CD8-positive, alpha-beta memory T cell (primary cell): ENCODE measurements around the gene GASK1A. TPM values are rescaled to one million over a fixed set of nuclear protein-coding genes. Genes with fewer than 3 reads are reported as not detected.

Source experiments
- CTCF ChIA-PET: fragments of 350-600 bp; sonication (Branson Sonifier 250); formaldehyde crosslinking; loops from one replicate; lab custom pipeline; 2021; ENCODE audit warnings: antibody characterized with exemption; lab: Charles Lee
- POLR2A ChIA-PET: fragments of 350-600 bp; sonication (Branson Sonifier 250); formaldehyde crosslinking; loops from one replicate; lab custom pipeline; 2021; ENCODE audit warnings: antibody characterized with exemption; lab: Charles Lee
- DNase-seq, 5 donors: peaks; one replicate each; pipeline versions ENCODE4 v3.0.0 to v3.0.0-alpha.2; 2020 to 2022; ENCODE audit warnings: mixed read lengths in 1 of 5
- H3K27ac ChIP-seq: one replicate; pipeline ENCODE4 v1.7.0; 2013; ENCODE audit warnings: low read depth, mild to moderate bottlenecking, low read length, moderate library complexity
- H3K27me3 ChIP-seq: 2 replicates; pipeline ENCODE4 v1.7.0; 2013; ENCODE audit warnings: low read length, mild to moderate bottlenecking; ENCODE audit not compliant: insufficient read depth, poor library complexity, severe bottlenecking
- H3K36me3 ChIP-seq: 2 replicates; pipeline ENCODE4 v1.7.0; 2013; ENCODE audit warnings: mild to moderate bottlenecking, low read length, moderate library complexity; ENCODE audit not compliant: insufficient read depth
- H3K4me1 ChIP-seq: 2 replicates; pipeline ENCODE4 v1.7.0; 2013; ENCODE audit warnings: mild to moderate bottlenecking, low read length, moderate library complexity; ENCODE audit not compliant: insufficient read depth
- H3K4me3 ChIP-seq: 2 replicates; pipeline ENCODE4 v1.7.0; 2013; ENCODE audit warnings: mild to moderate bottlenecking, low read length
- H3K9me3 ChIP-seq: 2 replicates; pipeline ENCODE4 v1.7.0; 2013; ENCODE audit warnings: mild to moderate bottlenecking, low read length
- H3K27ac Mint-ChIP-seq, 8 donors: one replicate each; pipeline ENCODE4 v1.8.0; 2020 to 2021; ENCODE audit warnings: mixed read lengths in 8 of 8, mild to moderate bottlenecking in 6 of 8, inconsistent platforms in 3 of 8, moderate library complexity in 3 of 8
- H3K27me3 Mint-ChIP-seq, 2 donors: one replicate each; pipeline ENCODE4 v1.8.0; 2020 to 2021; ENCODE audit warnings: mixed read lengths in 2 of 2, mild to moderate bottlenecking in 1 of 2, moderate library complexity in 1 of 2
- H3K36me3 Mint-ChIP-seq, 3 donors: one replicate each; pipeline ENCODE4 v1.8.0; 2020 to 2021; ENCODE audit warnings: mixed read lengths in 3 of 3, inconsistent platforms in 1 of 3, mild to moderate bottlenecking in 1 of 3
- H3K4me1 Mint-ChIP-seq, 3 donors: one replicate each; pipeline ENCODE4 v1.8.0; 2020 to 2021; ENCODE audit warnings: mixed read lengths in 3 of 3, inconsistent platforms in 1 of 3, mild to moderate bottlenecking in 1 of 3
- H3K4me3 Mint-ChIP-seq, 7 donors: one replicate each; pipeline ENCODE4 v1.8.0; 2020 to 2021; ENCODE audit warnings: mixed read lengths in 7 of 7, mild to moderate bottlenecking in 6 of 7, moderate library complexity in 4 of 7, inconsistent platforms in 2 of 7
- H3K9me3 Mint-ChIP-seq, 5 donors: one replicate each; pipeline ENCODE4 v1.8.0; 2020 to 2022; ENCODE audit warnings: mixed read lengths in 5 of 5, mild to moderate bottlenecking in 3 of 5, moderate library complexity in 2 of 5, inconsistent platforms in 1 of 5
- polyA plus RNA-seq: library from polyadenylated mRNA; unstranded; fragments of 300-500 nt; fragmentation: Illumina TruSeq; gene quantifications from one replicate; pipeline ENCODE4 v1.2.3, GENCODE V29; 2021
- total RNA-seq, 2 experiments: library from RNA; stranded (reverse); gene quantifications; one replicate each; pipeline ENCODE4 v1.2.3, GENCODE V29; 2021

The GASK1A gene
- total and polyA plus RNA-seq, 3 experiments from 2014 or later: not detected

GRCh38 chr3:43019826-43020225 is 40.7 kb downstream of the GASK1A start:
- H3K4me3 ChIP-seq: no peak overlapping the region
- no peak overlapping the region for H3K27ac ChIP-seq
- peak overlapping the region in 1 of 7 donors; percentile 12 for H3K4me3 Mint-ChIP-seq
- H3K27me3 Mint-ChIP-seq: peaks cover 0 to 2% of the 10 kb centered on the region in 2 donors
- peak overlapping the region in 2 of 8 donors; percentile 15 to 76 for H3K27ac Mint-ChIP-seq
- POLR2A ChIA-PET: no interaction called here
- peaks cover 53 to 60% (median 54%) of the 10 kb centered on the region in 3 donors for H3K4me1 Mint-ChIP-seq
- CTCF ChIA-PET: no interaction called here
- no peaks in the 10 kb centered on the region for H3K36me3 ChIP-seq
- H3K36me3 Mint-ChIP-seq: peaks cover 0 to 2% (median 0%) of the 10 kb centered on the region in 3 donors
- peaks cover 82% of the 10 kb centered on the region for H3K4me1 ChIP-seq
- H3K9me3 ChIP-seq: peaks cover 30% of the 10 kb centered on the region
- no peak for DNase-seq
- H3K9me3 Mint-ChIP-seq: peaks cover 0 to 3% (median 2%) of the 10 kb centered on the region in 5 donors
- H3K27me3 ChIP-seq: no peaks in the 10 kb centered on the region

- ChIA-PET CTCF (no interaction called here), POLR2A (no interaction called here)
- Mint-ChIP-seq H3K4me3 (peak overlapping the region; percentile 20 to 75 (median 63)), H3K27ac (peak overlapping the region in 7 of 8 donors; percentile 2 to 84 (median 34)), H3K4me1 (peaks cover 63 to 74% (median 67%) of the 10 kb centered on the region in 3 donors), H3K9me3 (peaks cover 0 to 3% (median 2%) of the 10 kb centered on the region in 5 donors), H3K36me3 (peaks cover 0 to 2% (median 0%) of the 10 kb centered on the region in 3 donors), H3K27me3 (peaks cover 0 to 2% of the 10 kb centered on the region in 2 donors)
- Histone ChIP-seq H3K27ac (no peak overlapping the region), H3K9me3 (peaks cover 16% of the 10 kb centered on the region), H3K4me3 (peak overlapping the region; percentile 4), H3K4me1 (peaks cover 82% of the 10 kb centered on the region), H3K36me3 (no peaks in the 10 kb centered on the region), H3K27me3 (no peaks in the 10 kb centered on the region)
- no peak for DNase-seq
These were observed 42.1 kb downstream of the GASK1A start for GRCh38 chr3:43021186-43021585.

GRCh38 chr3:43022121-43022520 is 43.0 kb downstream of the GASK1A start:
- Histone ChIP-seq H3K27me3 (no peaks in the 10 kb centered on the region), H3K36me3 (no peaks in the 10 kb centered on the region), H3K4me3 (no peak overlapping the region), H3K4me1 (peaks cover 77% of the 10 kb centered on the region), H3K27ac (no peak overlapping the region), H3K9me3 (peaks cover 7% of the 10 kb centered on the region)
- H3K27me3 Mint-ChIP-seq: peaks cover 0 to 3% of the 10 kb centered on the region in 2 donors
- peaks cover 0 to 3% (median 2%) of the 10 kb centered on the region in 5 donors for H3K9me3 Mint-ChIP-seq
- DNase-seq: no peak
- peaks cover 0 to 2% (median 0%) of the 10 kb centered on the region in 3 donors for H3K36me3 Mint-ChIP-seq
- POLR2A ChIA-PET: no interaction called here
- H3K4me1 Mint-ChIP-seq: peaks cover 66 to 77% (median 72%) of the 10 kb centered on the region in 3 donors
- CTCF ChIA-PET: no interaction called here
- peak overlapping the region in 3 of 8 donors; percentile 23 to 76 (median 54) for H3K27ac Mint-ChIP-seq
- peak overlapping the region in 1 of 7 donors; percentile 8 for H3K4me3 Mint-ChIP-seq

GRCh38 chr3:43023066-43023465 is 44.0 kb downstream of the GASK1A start:
- peaks cover 0 to 3% of the 10 kb centered on the region in 2 donors for H3K27me3 Mint-ChIP-seq
- POLR2A ChIA-PET: no interaction called here
- peaks cover 66 to 77% (median 72%) of the 10 kb centered on the region in 3 donors for H3K4me1 Mint-ChIP-seq
- CTCF ChIA-PET: interaction anchor here (0.9 kb wide), 1 partner anchor 479 kb away, joined by 3 read pairs; no protein-coding TSS in a partner anchor
- H3K27me3 ChIP-seq: no peaks in the 10 kb centered on the region
- H3K9me3 Mint-ChIP-seq: peaks cover 0 to 3% (median 2%) of the 10 kb centered on the region in 5 donors
- peak overlapping the region in 5 of 7 donors; percentile 28 to 81 (median 73) for H3K4me3 Mint-ChIP-seq
- no peaks in the 10 kb centered on the region for H3K9me3 ChIP-seq
- H3K27ac ChIP-seq: no peak overlapping the region
- H3K36me3 Mint-ChIP-seq: peaks cover 0 to 2% (median 0%) of the 10 kb centered on the region in 3 donors
- peak overlapping the region; percentile 5 for H3K4me3 ChIP-seq
- DNase-seq: no peak
- no peaks in the 10 kb centered on the region for H3K36me3 ChIP-seq
- H3K4me1 ChIP-seq: peaks cover 77% of the 10 kb centered on the region
- H3K27ac Mint-ChIP-seq: peak overlapping the region in 7 of 8 donors; percentile 43 to 94 (median 87)

- peaks cover 63 to 76% (median 72%) of the 10 kb centered on the region in 3 donors for H3K4me1 Mint-ChIP-seq
- peaks cover 0 to 3% (median 2%) of the 10 kb centered on the region in 5 donors for H3K9me3 Mint-ChIP-seq
- peak overlapping the region; percentile 9 for H3K4me3 ChIP-seq
- no peak for DNase-seq
- POLR2A ChIA-PET: no interaction called here
- peaks cover 0 to 3% of the 10 kb centered on the region in 2 donors for H3K27me3 Mint-ChIP-seq
- peaks cover 74% of the 10 kb centered on the region for H3K4me1 ChIP-seq
- peak overlapping the region; percentile 46 to 86 (median 73) for H3K4me3 Mint-ChIP-seq
- H3K36me3 Mint-ChIP-seq: peaks cover 0 to 2% (median 0%) of the 10 kb centered on the region in 3 donors
- no peaks in the 10 kb centered on the region for H3K27me3 ChIP-seq
- H3K36me3 ChIP-seq: no peaks in the 10 kb centered on the region
- no peak overlapping the region for H3K27ac ChIP-seq
- CTCF ChIA-PET: interaction anchor here (0.9 kb wide), 1 partner anchor 478 kb away, joined by 3 read pairs; no protein-coding TSS in a partner anchor
- peak overlapping the region; percentile 76 to 95 (median 88) for H3K27ac Mint-ChIP-seq
- no peaks in the 10 kb centered on the region for H3K9me3 ChIP-seq
These were observed 44.6 kb downstream of the GASK1A start for GRCh38 chr3:43023746-43024145.

GRCh38 chr3:43024181-43024885 is 45.2 kb downstream of the GASK1A start:
- CTCF ChIA-PET: interaction anchor here (1.0 kb wide), 1 partner anchor 8 kb away, joined by 3 read pairs; no protein-coding TSS in a partner anchor
- peaks cover 61 to 72% (median 72%) of the 10 kb centered on the region in 3 donors for H3K4me1 Mint-ChIP-seq
- peak in 4 of 5 donors; percentile 18 to 76 (median 68) for DNase-seq
- peak overlapping the region; percentile 46 to 86 (median 73) for H3K4me3 Mint-ChIP-seq
- no peak overlapping the region for H3K27ac ChIP-seq
- peaks cover 0 to 3% (median 0%) of the 10 kb centered on the region in 5 donors for H3K9me3 Mint-ChIP-seq
- no peaks in the 10 kb centered on the region for H3K27me3 ChIP-seq
- peaks cover 0 to 2% (median 0%) of the 10 kb centered on the region in 3 donors for H3K36me3 Mint-ChIP-seq
- no peaks in the 10 kb centered on the region for H3K9me3 ChIP-seq
- H3K4me1 ChIP-seq: peaks cover 69% of the 10 kb centered on the region
- H3K36me3 ChIP-seq: no peaks in the 10 kb centered on the region
- peak overlapping the region; percentile 40 for H3K4me3 ChIP-seq
- peaks cover 0 to 1% of the 10 kb centered on the region in 2 donors for H3K27me3 Mint-ChIP-seq
- H3K27ac Mint-ChIP-seq: peak overlapping the region; percentile 76 to 95 (median 88)
- POLR2A ChIA-PET: no interaction called here

- Histone ChIP-seq H3K27me3 (no peaks in the 10 kb centered on the region), H3K36me3 (no peaks in the 10 kb centered on the region), H3K27ac (no peak overlapping the region), H3K4me1 (peaks cover 58% of the 10 kb centered on the region), H3K4me3 (peak overlapping the region; percentile 2), H3K9me3 (no peaks in the 10 kb centered on the region)
- H3K4me1 Mint-ChIP-seq: peaks cover 60 to 66% (median 62%) of the 10 kb centered on the region in 3 donors
- peaks cover 0 to 3% (median 0%) of the 10 kb centered on the region in 5 donors for H3K9me3 Mint-ChIP-seq
- H3K4me3 Mint-ChIP-seq: peak overlapping the region in 2 of 7 donors; percentile 6 to 68
- no peak for DNase-seq
- POLR2A ChIA-PET: no interaction called here
- peaks cover 0 to 2% (median 0%) of the 10 kb centered on the region in 3 donors for H3K36me3 Mint-ChIP-seq
- H3K27me3 Mint-ChIP-seq: peaks cover 0 to 1% of the 10 kb centered on the region in 2 donors
- CTCF ChIA-PET: no interaction called here
- peak overlapping the region in 6 of 8 donors; percentile 61 to 94 (median 86) for H3K27ac Mint-ChIP-seq
These were observed 46.3 kb downstream of the GASK1A start for GRCh38 chr3:43025423-43025822.
